Astrocyte (in vitro differentiated cells and primary cell): ENCODE measurements around the gene THOC1. TPM values are rescaled to one million over a fixed set of nuclear protein-coding genes. Genes with fewer than 3 reads are reported as not detected.

Experiments used
- DNase-seq: peaks from one replicate; pipeline ENCODE4 v3.0.0-alpha.2; 2010; ENCODE audit warnings: low read depth
- FAIRE-seq: peaks from 2 replicates; lab custom pipeline; 2011; peaks lifted over from hg19 to GRCh38; lab: Jason Lieb, UNC
- H2AFZ ChIP-seq: 2 replicates; pipeline ENCODE4 v1.6.0; 2012; ENCODE audit warnings: low read depth, low read length, inconsistent platforms
- H3K27ac ChIP-seq: 2 replicates; pipeline ENCODE4 v1.5.1; 2011; ENCODE audit warnings: low read depth, low read length, inconsistent platforms
- H3K27me3 ChIP-seq: 2 replicates; pipeline ENCODE4 v1.6.0; 2011; ENCODE audit warnings: low read length, inconsistent platforms; ENCODE audit not compliant: insufficient read depth
- H3K36me3 ChIP-seq: 2 replicates; pipeline ENCODE4 v1.5.1; 2011; ENCODE audit warnings: low read length, inconsistent platforms; ENCODE audit not compliant: insufficient read depth
- H3K4me1 ChIP-seq: 2 replicates; pipeline ENCODE4 v1.5.1; 2011; ENCODE audit warnings: low read length, inconsistent platforms; ENCODE audit not compliant: insufficient read depth
- H3K4me2 ChIP-seq: 2 replicates; pipeline ENCODE4 v1.6.0; 2012; ENCODE audit warnings: low read length, inconsistent platforms
- H3K4me3 ChIP-seq: 2 replicates; pipeline ENCODE4 v1.5.1; 2011; ENCODE audit warnings: low read depth, mild to moderate bottlenecking, low read length, inconsistent platforms; ENCODE audit not compliant: insufficient read depth
- H3K79me2 ChIP-seq: 2 replicates; pipeline ENCODE4 v1.6.0; 2012; ENCODE audit warnings: mild to moderate bottlenecking, low read length, inconsistent platforms; ENCODE audit not compliant: insufficient read depth
- H3K9ac ChIP-seq: 2 replicates; pipeline ENCODE4 v1.6.0; 2012; ENCODE audit warnings: mild to moderate bottlenecking, low read length, inconsistent platforms
- H3K9me3 ChIP-seq: 2 replicates; pipeline ENCODE4 v1.5.1; 2012; ENCODE audit warnings: low read depth, mild to moderate bottlenecking, low read length, inconsistent platforms; ENCODE audit not compliant: insufficient read depth
- H4K20me1 ChIP-seq: 2 replicates; pipeline ENCODE4 v1.6.0; 2012; ENCODE audit warnings: low read length, inconsistent platforms; ENCODE audit not compliant: insufficient read depth
- H3K27ac Mint-ChIP-seq: one replicate; pipeline ENCODE4 v1.8.0; 2021; ENCODE audit warnings: mild to moderate bottlenecking, mixed read lengths; ENCODE audit not compliant: unreplicated experiment
- H3K27me3 Mint-ChIP-seq: one replicate; pipeline ENCODE4 v1.8.0; 2021; ENCODE audit warnings: low read depth, mixed read lengths; ENCODE audit not compliant: unreplicated experiment
- H3K36me3 Mint-ChIP-seq: one replicate; pipeline ENCODE4 v1.8.0; 2021; ENCODE audit warnings: low read depth, mixed read lengths; ENCODE audit not compliant: unreplicated experiment
- H3K4me1 Mint-ChIP-seq: one replicate; pipeline ENCODE4 v1.8.0; 2021; ENCODE audit warnings: low read depth, mixed read lengths; ENCODE audit not compliant: unreplicated experiment
- H3K4me3 Mint-ChIP-seq: one replicate; pipeline ENCODE4 v1.8.0; 2021; ENCODE audit warnings: mild to moderate bottlenecking, moderate library complexity, mixed read lengths; ENCODE audit not compliant: unreplicated experiment
- H3K9me3 Mint-ChIP-seq: one replicate; pipeline ENCODE4 v1.8.0; 2021; ENCODE audit warnings: mild to moderate bottlenecking, mixed read lengths; ENCODE audit not compliant: unreplicated experiment
- EZH2 ChIP-seq: IDR thresholded peaks from 2 replicates; pipeline ENCODE4 v1.6.1; 2012; ENCODE audit warnings: mild to moderate bottlenecking, low read length, inconsistent platforms; ENCODE audit not compliant: insufficient read depth
- total RNA-seq: library from RNA; stranded (reverse); gene quantifications from 2 replicates; pipeline ENCODE4 v1.2.1, GENCODE V29; 2021
- TF ChIP-seq, protein P1 (sequence below): IDR thresholded peaks from 2 replicates; pipeline ENCODE4 v1.5.1; 2011; ENCODE audit warnings: low read depth, mild to moderate bottlenecking, inconsistent platforms, low read length, moderate library complexity; ENCODE audit not compliant: insufficient read depth

Gene THOC1
- total RNA-seq, 1 donor from 2014 or later, result 23.1 TPM

DNA sequence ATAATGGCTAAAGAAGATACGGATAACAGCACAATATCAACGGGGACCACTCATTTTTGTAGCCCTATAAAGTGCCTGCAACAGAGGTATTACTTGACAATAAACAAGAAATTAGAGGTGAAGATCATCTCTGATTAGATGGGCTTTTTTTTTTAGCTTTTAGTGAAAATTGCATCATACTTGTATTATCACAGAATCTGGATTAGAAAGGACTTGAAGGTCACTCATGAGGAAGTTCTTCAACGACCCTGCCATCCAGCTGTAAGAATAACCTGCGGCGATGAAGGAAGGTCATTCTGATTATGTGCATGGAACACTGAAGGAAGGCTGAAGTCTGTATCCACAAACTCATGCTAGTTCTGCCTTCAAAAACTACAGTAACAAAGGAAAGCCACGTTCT is 40.5 kb downstream of the THOC1 start:
- no peak for FAIRE-seq
- no peaks in the 10 kb centered on the region for H3K27me3 Mint-ChIP-seq
- peaks cover 32% of the 10 kb centered on the region for H3K36me3 ChIP-seq
- no peak overlapping the region for H3K4me3 ChIP-seq
- H3K27me3 ChIP-seq, result no peaks in the 10 kb centered on the region
- H4K20me1 ChIP-seq, result peaks cover 6% of the 10 kb centered on the region
- peaks cover 2% of the 10 kb centered on the region for H3K36me3 Mint-ChIP-seq
- no peak overlapping the region for H3K4me3 Mint-ChIP-seq
- H3K9ac ChIP-seq, result no peak overlapping the region
- H3K9me3 Mint-ChIP-seq, result no peaks in the 10 kb centered on the region
- no peaks in the 10 kb centered on the region for H3K4me1 ChIP-seq
- no peaks in the 10 kb centered on the region for H3K9me3 ChIP-seq
- no peak overlapping the region for H3K27ac Mint-ChIP-seq
- DNase-seq, result no peak
- no peak overlapping the region for H3K4me2 ChIP-seq
- H3K27ac ChIP-seq, result no peak overlapping the region
- H3K4me1 Mint-ChIP-seq, result no peaks in the 10 kb centered on the region
- H3K79me2 ChIP-seq, result no peaks in the 10 kb centered on the region
- no peak overlapping the region for H2AFZ ChIP-seq
- TF ChIP-seq, protein P1, sequence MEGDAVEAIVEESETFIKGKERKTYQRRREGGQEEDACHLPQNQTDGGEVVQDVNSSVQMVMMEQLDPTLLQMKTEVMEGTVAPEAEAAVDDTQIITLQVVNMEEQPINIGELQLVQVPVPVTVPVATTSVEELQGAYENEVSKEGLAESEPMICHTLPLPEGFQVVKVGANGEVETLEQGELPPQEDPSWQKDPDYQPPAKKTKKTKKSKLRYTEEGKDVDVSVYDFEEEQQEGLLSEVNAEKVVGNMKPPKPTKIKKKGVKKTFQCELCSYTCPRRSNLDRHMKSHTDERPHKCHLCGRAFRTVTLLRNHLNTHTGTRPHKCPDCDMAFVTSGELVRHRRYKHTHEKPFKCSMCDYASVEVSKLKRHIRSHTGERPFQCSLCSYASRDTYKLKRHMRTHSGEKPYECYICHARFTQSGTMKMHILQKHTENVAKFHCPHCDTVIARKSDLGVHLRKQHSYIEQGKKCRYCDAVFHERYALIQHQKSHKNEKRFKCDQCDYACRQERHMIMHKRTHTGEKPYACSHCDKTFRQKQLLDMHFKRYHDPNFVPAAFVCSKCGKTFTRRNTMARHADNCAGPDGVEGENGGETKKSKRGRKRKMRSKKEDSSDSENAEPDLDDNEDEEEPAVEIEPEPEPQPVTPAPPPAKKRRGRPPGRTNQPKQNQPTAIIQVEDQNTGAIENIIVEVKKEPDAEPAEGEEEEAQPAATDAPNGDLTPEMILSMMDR, result no peak
- TF ChIP-seq EZH2, result no peak

DNA sequence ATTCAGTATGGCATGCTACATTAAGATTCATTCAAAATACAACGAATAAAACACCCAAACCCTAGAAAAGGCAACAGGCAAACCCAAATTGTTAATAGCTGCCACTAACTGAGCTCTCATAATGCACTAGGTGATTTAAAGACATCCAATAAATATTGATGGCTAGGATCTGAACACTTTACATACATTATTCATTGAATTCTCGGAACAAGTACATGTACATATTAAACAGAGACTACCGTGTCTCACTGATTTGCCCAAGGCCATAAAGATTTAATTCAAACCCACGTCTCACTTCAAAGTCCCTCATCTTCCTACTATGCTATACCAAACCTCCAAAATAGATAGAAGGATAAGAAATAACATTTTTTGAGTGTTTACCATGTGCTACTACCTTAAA is 42.1 kb downstream of the THOC1 start:
- H3K36me3 Mint-ChIP-seq, result peaks cover 2% of the 10 kb centered on the region
- no peaks in the 10 kb centered on the region for H3K9me3 ChIP-seq
- no peak overlapping the region for H3K4me3 Mint-ChIP-seq
- no peaks in the 10 kb centered on the region for H3K27me3 Mint-ChIP-seq
- TF ChIP-seq, protein P1, result no peak
- TF ChIP-seq EZH2, result no peak
- H3K4me3 ChIP-seq, result no peak overlapping the region
- DNase-seq (no peak), FAIRE-seq (no peak)
- H3K9me3 Mint-ChIP-seq, result no peaks in the 10 kb centered on the region
- peaks cover 6% of the 10 kb centered on the region for H4K20me1 ChIP-seq
- no peak overlapping the region for H2AFZ ChIP-seq
- no peaks in the 10 kb centered on the region for H3K4me1 ChIP-seq
- H3K27me3 ChIP-seq, result no peaks in the 10 kb centered on the region
- H3K36me3 ChIP-seq, result peaks cover 36% of the 10 kb centered on the region
- no peaks in the 10 kb centered on the region for H3K4me1 Mint-ChIP-seq
- H3K4me2 ChIP-seq, result no peak overlapping the region
- H3K27ac ChIP-seq, result no peak overlapping the region
- H3K27ac Mint-ChIP-seq, result no peak overlapping the region
- no peaks in the 10 kb centered on the region for H3K79me2 ChIP-seq
- no peak overlapping the region for H3K9ac ChIP-seq

DNA sequence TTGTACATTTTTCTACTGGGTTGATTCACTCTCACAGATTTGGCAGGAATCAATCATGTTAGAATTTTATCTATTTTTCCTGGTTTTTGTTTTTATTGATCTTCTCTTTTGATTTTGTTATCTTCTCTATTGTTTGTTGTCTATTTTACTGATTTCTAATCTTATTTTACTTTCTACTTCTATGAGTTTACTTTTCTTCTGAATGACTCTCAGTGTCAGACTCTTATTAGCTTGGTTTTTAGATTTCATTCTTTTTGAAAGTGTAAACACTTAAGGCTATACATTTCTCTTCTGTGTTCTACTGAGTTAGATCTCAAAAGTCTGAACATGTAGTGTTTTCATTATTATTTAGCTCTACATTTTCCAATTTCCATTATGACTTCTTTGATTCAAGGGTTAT is 47.1 kb downstream of the THOC1 start:
- Histone ChIP-seq H3K27me3 (no peaks in the 10 kb centered on the region), H3K9me3 (no peaks in the 10 kb centered on the region), H4K20me1 (no peaks in the 10 kb centered on the region), H3K79me2 (no peaks in the 10 kb centered on the region), H3K27ac (no peak overlapping the region), H3K4me1 (no peaks in the 10 kb centered on the region), H3K4me2 (no peak overlapping the region), H3K9ac (no peak overlapping the region), H3K4me3 (no peak overlapping the region), H2AFZ (no peak overlapping the region), H3K36me3 (peaks cover 41% of the 10 kb centered on the region)
- no peak overlapping the region for H3K4me3 Mint-ChIP-seq
- FAIRE-seq (no peak), DNase-seq (no peak)
- no peak overlapping the region for H3K27ac Mint-ChIP-seq
- no peak for TF ChIP-seq EZH2
- TF ChIP-seq, protein P1, result no peak
- H3K27me3 Mint-ChIP-seq, result no peaks in the 10 kb centered on the region
- no peaks in the 10 kb centered on the region for H3K9me3 Mint-ChIP-seq
- peaks cover 10% of the 10 kb centered on the region for H3K4me1 Mint-ChIP-seq
- no peaks in the 10 kb centered on the region for H3K36me3 Mint-ChIP-seq
